ENCODE results near the gene PDCD4.

- TF ChIP-seq CTCF (IDR thresholded peaks at IDR 0.05 in 2 of 3, conservative IDR thresholded peaks at IDR 0.05 in 1 of 3; ENCODE audit: borderline replicate concordance in 1 of 3, insufficient read depth in 1 of 3, low read depth in 2 of 3, low read length in 2 of 3) (no peak), EZH2 (IDR thresholded peaks at IDR 0.05) (no peak), SP1 (IDR thresholded peaks at IDR 0.05; ENCODE audit: low read depth) (no peak), ELF1 (IDR thresholded peaks at IDR 0.05; ENCODE audit: borderline replicate concordance, low read depth) (no peak), POLR2A (IDR thresholded peaks at IDR 0.05; ENCODE audit: borderline replicate concordance, extremely low read depth, insufficient read depth, insufficient read length) (no peak)
- TF ChIP-seq, protein P1, sequence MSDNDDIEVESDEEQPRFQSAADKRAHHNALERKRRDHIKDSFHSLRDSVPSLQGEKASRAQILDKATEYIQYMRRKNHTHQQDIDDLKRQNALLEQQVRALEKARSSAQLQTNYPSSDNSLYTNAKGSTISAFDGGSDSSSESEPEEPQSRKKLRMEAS (IDR thresholded peaks at IDR 0.05) = no peak
Measured at GRCh38 chr10:110836706-110837105, 35.0 kb upstream of the PDCD4 start.

All from HCT116 (cell line).